Stromal cell of bone marrow (primary cell): ENCODE measurements around the gene AKR1C2.
"Not testable (repeated sequence)": the region's sequence is repeated elsewhere in the genome, so short reads cannot be mapped to it uniquely, and the experiment has no call there.

ENCODE experiments used
- DNase-seq: peaks from one replicate; pipeline ENCODE4 v3.0.0-alpha.2; 2012; ENCODE audit warnings: low read depth

AKR1C2 gene

DNA sequence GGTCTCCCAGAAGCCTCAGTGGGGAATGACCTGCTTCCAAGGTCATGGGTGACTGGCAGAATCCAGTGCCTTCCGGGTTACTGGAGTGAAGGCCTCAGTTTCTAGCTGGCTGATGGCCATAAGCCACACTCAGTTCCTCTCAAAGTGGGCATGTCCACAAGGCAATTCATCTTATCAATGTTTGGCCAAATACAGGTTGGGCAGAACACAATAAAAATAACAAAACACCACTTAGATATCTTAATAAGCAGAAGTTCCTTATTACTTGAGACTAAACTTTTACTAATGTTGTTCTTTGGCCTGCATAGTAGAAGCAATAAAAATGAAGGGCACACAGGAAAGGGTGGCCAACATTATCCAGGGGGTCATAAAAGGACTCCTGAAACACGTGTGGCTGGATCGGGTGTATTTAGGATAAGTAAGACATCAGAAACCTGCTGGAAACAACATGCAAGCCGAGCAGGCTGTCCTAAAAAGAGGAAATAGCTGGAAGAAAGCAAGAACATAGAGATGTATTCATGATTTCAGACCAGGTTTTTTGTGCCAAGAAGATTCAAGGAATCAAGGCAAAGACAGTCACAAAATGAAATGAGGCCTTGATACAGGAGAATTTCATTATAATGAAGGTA is 19.6 kb upstream of the AKR1C2 start:
- DNase-seq, result no peak

- DNase-seq, result peak; percentile 28
Observed at GRCh38 chr10:5021624-5022290, 18.1 kb upstream of the AKR1C2 start.

- DNase-seq, result not testable (repeated sequence)
Observed at GRCh38 chr10:5019770-5020612, 16.3 kb upstream of the AKR1C2 start.

GRCh38 chr10:5018671-5019277 is 15.1 kb upstream of the AKR1C2 start:
- peak; percentile 68 for DNase-seq

GRCh38 chr10:5018134-5018533 is 14.5 kb upstream of the AKR1C2 start:
- no peak for DNase-seq

- DNase-seq, result no peak
Observed at GRCh38 chr10:5014936-5015335, 11.3 kb upstream of the AKR1C2 start.

GRCh38 chr10:5014200-5014910 is 10.7 kb upstream of the AKR1C2 start:
- not testable (repeated sequence) for DNase-seq

GRCh38 chr10:5013385-5013784 is 9.7 kb upstream of the AKR1C2 start:
- DNase-seq, result no peak

- no peak for DNase-seq
Observed at GRCh38 chr10:5012595-5012994, 8.9 kb upstream of the AKR1C2 start.

GRCh38 chr10:5011392-5011791 is 7.7 kb upstream of the AKR1C2 start:
- not testable (repeated sequence) for DNase-seq

GRCh38 chr10:5010043-5010442 is 6.4 kb upstream of the AKR1C2 start:
- DNase-seq, result not testable (repeated sequence)

DNA sequence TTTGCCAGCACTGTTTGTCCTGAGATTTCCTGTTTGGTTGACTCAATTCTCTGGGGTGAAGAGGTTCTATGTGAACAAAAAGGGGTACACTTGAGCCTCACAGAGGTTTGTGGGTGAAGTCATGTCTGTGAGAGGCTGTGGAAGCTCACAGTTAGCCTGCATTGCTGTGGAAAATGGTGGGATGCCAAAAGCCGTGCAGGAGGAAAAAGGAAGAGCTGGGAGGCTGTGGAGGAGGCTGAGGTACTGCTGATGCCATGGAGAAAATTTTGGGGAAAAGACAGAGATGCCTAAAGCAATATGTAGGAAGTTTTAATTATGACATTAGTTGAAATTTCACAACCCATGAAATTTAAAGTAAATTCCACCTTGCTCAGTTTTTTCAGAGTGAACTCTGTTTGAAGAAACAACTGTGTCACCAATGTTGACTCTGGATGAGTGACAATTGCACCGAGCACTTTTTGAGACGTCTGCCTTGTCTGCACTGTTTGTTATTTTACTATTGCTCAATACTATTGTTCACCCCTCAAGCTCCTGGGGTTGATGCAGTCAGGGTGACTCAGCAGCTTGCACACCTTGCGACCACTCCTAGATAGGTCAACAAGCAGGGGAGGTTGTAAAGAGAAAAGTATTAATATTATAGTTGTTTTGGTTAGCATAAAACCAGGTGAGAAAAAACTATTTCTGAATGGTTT is 5.3 kb upstream of the AKR1C2 start:
- DNase-seq, result not testable (repeated sequence)

DNA sequence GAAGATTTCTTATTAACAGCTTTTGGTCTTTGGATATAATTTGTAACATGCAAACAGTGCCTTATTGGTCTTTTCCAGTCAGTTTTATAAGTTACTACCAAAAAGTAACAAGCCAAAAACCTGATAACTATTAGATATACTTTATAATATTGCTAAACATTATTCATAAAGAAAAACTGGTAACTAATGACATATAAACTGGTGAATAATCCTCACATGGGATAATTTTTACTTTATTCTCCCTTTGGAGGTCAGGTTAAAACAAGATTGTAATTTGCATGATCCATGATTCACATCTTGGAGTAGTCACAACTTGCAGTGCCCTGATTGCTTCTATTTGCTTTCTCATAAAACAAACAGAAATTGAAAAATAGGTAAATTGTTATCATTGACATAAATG is 844 bp upstream of the AKR1C2 start:
- not testable (repeated sequence) for DNase-seq

- DNase-seq, result not testable (repeated sequence)
Observed at GRCh38 chr10:5004030-5004385, 351 bp upstream of the AKR1C2 start.

GRCh38 chr10:5002013-5002727 is 1.5 kb downstream of the AKR1C2 start:
- no peak for DNase-seq

- no peak for DNase-seq
Observed at GRCh38 chr10:4998671-4999070, 5.0 kb downstream of the AKR1C2 start.

DNA sequence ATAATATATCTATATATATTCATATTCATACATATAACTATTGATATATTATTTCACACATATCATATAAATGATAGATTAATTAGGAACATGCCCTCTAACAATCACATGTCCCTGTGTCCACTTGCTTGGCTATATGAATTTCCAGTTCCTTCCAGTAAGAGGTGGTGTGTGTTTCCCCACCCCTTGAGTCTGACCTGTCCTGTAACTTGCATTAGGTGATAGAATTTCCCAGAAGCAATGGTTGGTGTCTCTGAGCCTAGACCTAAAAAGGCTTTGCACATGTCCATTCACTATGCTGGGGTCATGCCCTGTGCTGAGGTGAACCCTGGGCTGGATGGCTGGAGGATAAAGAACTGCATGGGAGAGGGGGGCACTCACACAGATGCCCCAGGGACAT is 9.4 kb downstream of the AKR1C2 start:
- not testable (repeated sequence) for DNase-seq

GRCh38 chr10:4992564-4992963 is 11.1 kb downstream of the AKR1C2 start:
- DNase-seq, result not testable (repeated sequence)

DNA sequence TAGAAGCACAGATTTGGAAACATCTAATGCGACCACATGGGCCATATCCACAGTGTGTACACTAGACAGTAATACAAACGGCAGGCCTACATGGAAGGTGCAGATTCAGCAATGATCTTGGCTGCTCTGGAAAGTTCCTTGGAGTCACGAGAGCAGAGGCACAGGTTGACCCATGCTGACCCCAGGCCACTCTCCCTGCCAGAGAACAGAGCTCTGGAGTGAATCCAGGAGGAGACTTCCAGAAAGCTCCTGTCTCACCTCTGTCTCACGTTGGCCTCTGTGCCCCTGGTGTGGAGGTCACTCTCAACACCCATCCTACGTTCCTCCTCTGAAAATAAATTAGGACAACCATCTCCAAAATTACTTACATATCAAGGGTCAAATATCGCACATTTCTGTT is 12.2 kb downstream of the AKR1C2 start:
- not testable (repeated sequence) for DNase-seq

DNA sequence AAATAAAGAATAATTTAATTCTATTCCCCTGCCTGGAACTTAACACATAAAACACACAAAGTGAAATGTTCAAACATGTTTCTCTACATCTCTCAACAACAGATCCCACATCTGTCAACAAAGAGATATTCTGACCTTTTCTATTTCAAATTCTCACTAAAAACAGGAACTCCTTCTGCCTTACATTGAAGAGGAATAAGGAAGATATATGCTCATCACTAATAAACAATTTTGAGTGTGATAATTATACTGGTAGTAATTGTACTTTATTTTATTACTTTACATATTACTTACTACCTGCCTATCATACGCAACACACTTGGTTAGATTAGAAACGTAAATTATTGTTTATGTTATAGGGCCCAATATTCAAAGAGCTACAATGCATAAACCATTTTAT is 13.4 kb downstream of the AKR1C2 start:
- no peak for DNase-seq
